Caco-2 (cell line): ENCODE data around the gene RBP4. TPM values are rescaled to one million over a fixed set of nuclear protein-coding genes. Genes with fewer than 3 reads are reported as not detected.
A peak's percentile ranks its signal among the peaks of the same experiment; 100 is the strongest.

Experiments
- BruUV-seq: library from RNA; stranded (reverse); fragments of 400-500 nt; replicated peaks from 2 replicates; lab custom pipeline; 2021; lab: Mats Ljungman, UMichigan
- CTCF ChIA-PET: fragments of 300-600 bp; sonication (Branson Sonifier 250); formaldehyde crosslinking; loops from one replicate; lab custom pipeline; 2022; ENCODE audit warnings: antibody characterized with exemption; lab: Charles Lee
- POLR2A ChIA-PET: fragments of 300-600 bp; sonication (Branson Sonifier 250); formaldehyde crosslinking; loops from one replicate; lab custom pipeline; 2022; ENCODE audit warnings: antibody characterized with exemption; lab: Charles Lee
- DNase-seq, 2 experiments: peaks; one replicate each; pipeline versions ENCODE4 v3.0.0 to v3.0.0-alpha.2; 2020 to 2022
- H3K27me3 ChIP-seq: replicated peaks from 2 replicates; pipeline ENCODE4 v1.6.0; 2011; ENCODE audit warnings: low read length; ENCODE audit not compliant: control insufficient read depth, insufficient read depth
- H3K36me3 ChIP-seq: 2 replicates; pipeline ENCODE4 v1.5.1; 2011; ENCODE audit warnings: low read length; ENCODE audit not compliant: control insufficient read depth, insufficient read depth
- H3K4me1 ChIP-seq: fragments of 250-450 bp; sonication (Bioruptor Pico); 2 replicates; pipeline ENCODE4 v1.5.1; 2020; ENCODE audit warnings: mild to moderate bottlenecking
- H3K4me3 ChIP-seq: 2 replicates; pipeline ENCODE4 v1.5.1; 2011; ENCODE audit warnings: low read depth, mild to moderate bottlenecking, control low read depth, low read length
- H3K9me3 ChIP-seq: fragments of 250-450 bp; sonication (Bioruptor Pico); 2 replicates; pipeline ENCODE4 v1.5.1; 2020; ENCODE audit warnings: mild to moderate bottlenecking, moderate library complexity
- H3K27ac Mint-ChIP-seq: one replicate; pipeline ENCODE4 v1.8.0; 2022; ENCODE audit warnings: mixed read lengths; ENCODE audit not compliant: unreplicated experiment
- H3K27me3 Mint-ChIP-seq: one replicate; pipeline ENCODE4 v1.8.0; 2022; ENCODE audit warnings: mixed read lengths; ENCODE audit not compliant: insufficient read depth, unreplicated experiment
- H3K36me3 Mint-ChIP-seq: one replicate; pipeline ENCODE4 v1.8.0; 2022; ENCODE audit warnings: mild to moderate bottlenecking, mixed read lengths; ENCODE audit not compliant: insufficient read depth, unreplicated experiment
- H3K4me1 Mint-ChIP-seq: one replicate; pipeline ENCODE4 v1.8.0; 2022; ENCODE audit warnings: low read depth, mixed read lengths; ENCODE audit not compliant: unreplicated experiment
- H3K4me3 Mint-ChIP-seq: one replicate; pipeline ENCODE4 v1.8.0; 2022; ENCODE audit warnings: mild to moderate bottlenecking, moderate library complexity, mixed read lengths; ENCODE audit not compliant: unreplicated experiment
- H3K9me3 Mint-ChIP-seq: one replicate; pipeline ENCODE4 v1.8.0; 2022; ENCODE audit warnings: mixed read lengths; ENCODE audit not compliant: unreplicated experiment
- CTCF ChIP-seq, 2 experiments: fragments of 200-600 bp in 1 of 2; IDR thresholded peaks; 1 replicate in 1 of 2; 2 replicates in 1 of 2; pipeline versions ENCODE4 v1.5.1 to v1.8.0; 2011 to 2022; ENCODE audit warnings: antibody characterized with exemption in 1 of 2, control low read depth in 1 of 2, inconsistent platforms in 1 of 2, low read depth in 1 of 2, low read length in 1 of 2, mild to moderate bottlenecking in 1 of 2, moderate library complexity in 1 of 2; ENCODE audit not compliant: insufficient read depth in 1 of 2, severe bottlenecking in 1 of 2, unreplicated experiment in 1 of 2
- intact Hi-C: fragments of 100-400 bp; cut with micrococcal nuclease; formaldehyde crosslinking; loops from one replicate; pipeline ENCODE4 v1.10.0; 2022; ENCODE audit not compliant: unreplicated experiment
- total RNA-seq: library from RNA; stranded (reverse); gene quantifications from 2 replicates; pipeline ENCODE4 v1.2.3, GENCODE V29; 2022

Gene RBP4
- total RNA-seq, 1 experiment from 2014 or later: 255 TPM

GRCh38 chr10:93598157-93598556 is 2.9 kb downstream of the RBP4 start:
- Mint-ChIP-seq H3K4me1 (peaks cover 12% of the 10 kb centered on the region), H3K27ac (no peak overlapping the region), H3K36me3 (peaks cover 10% of the 10 kb centered on the region), H3K9me3 (no peaks in the 10 kb centered on the region), H3K4me3 (no peak overlapping the region), H3K27me3 (no peaks in the 10 kb centered on the region)
- Histone ChIP-seq H3K4me1 (peaks cover 11% of the 10 kb centered on the region), H3K36me3 (no peaks in the 10 kb centered on the region; the same call in none of the 2 replicates), H3K9me3 (no peaks in the 10 kb centered on the region), H3K27me3 (no peaks in the 10 kb centered on the region), H3K4me3 (no peak overlapping the region)
- POLR2A ChIA-PET: no interaction called here
- CTCF ChIA-PET: no interaction called here
- intact Hi-C loops: loop anchor here (10.0 kb wide), 1 partner anchor 77 kb away; no protein-coding TSS in a partner anchor
- no TSS peak for BruUV-seq
- DNase-seq: no peak
- no peak for TF ChIP-seq CTCF (IDR thresholded peaks at IDR 0.05; ENCODE audit: insufficient read depth in 1 of 2, low read depth in 1 of 2, low read length in 1 of 2, severe bottlenecking in 1 of 2, unreplicated experiment in 1 of 2)

- Mint-ChIP-seq H3K27ac (no peak overlapping the region), H3K4me3 (no peak overlapping the region), H3K9me3 (no peaks in the 10 kb centered on the region), H3K36me3 (peaks cover 10% of the 10 kb centered on the region), H3K27me3 (no peaks in the 10 kb centered on the region), H3K4me1 (peaks cover 7% of the 10 kb centered on the region)
- Histone ChIP-seq H3K27me3 (no peaks in the 10 kb centered on the region), H3K36me3 (no peaks in the 10 kb centered on the region; the same call in none of the 2 replicates), H3K9me3 (no peaks in the 10 kb centered on the region), H3K4me3 (no peak overlapping the region), H3K4me1 (peaks cover 10% of the 10 kb centered on the region)
- no peak for DNase-seq
- no TSS peak for BruUV-seq
- intact Hi-C loops: loop anchor here (10.0 kb wide), 1 partner anchor 78 kb away; no protein-coding TSS in a partner anchor
- TF ChIP-seq CTCF (IDR thresholded peaks at IDR 0.05; ENCODE audit: insufficient read depth in 1 of 2, low read depth in 1 of 2, low read length in 1 of 2, severe bottlenecking in 1 of 2, unreplicated experiment in 1 of 2): no peak
- ChIA-PET POLR2A (no interaction called here), CTCF (no interaction called here)
Observed at GRCh38 chr10:93597075-93597599, 3.9 kb downstream of the RBP4 start.

- Histone ChIP-seq H3K36me3 (no peaks in the 10 kb centered on the region; the same call in none of the 2 replicates), H3K27me3 (no peaks in the 10 kb centered on the region), H3K9me3 (no peaks in the 10 kb centered on the region), H3K4me3 (no peak overlapping the region), H3K4me1 (peaks cover 10% of the 10 kb centered on the region)
- H3K27ac Mint-ChIP-seq: no peak overlapping the region
- H3K4me1 Mint-ChIP-seq: peaks cover 5% of the 10 kb centered on the region
- peak in 1 of 2 experiments; percentile 35 for TF ChIP-seq CTCF (IDR thresholded peaks at IDR 0.05; ENCODE audit: insufficient read depth in 1 of 2, low read depth in 1 of 2, low read length in 1 of 2, severe bottlenecking in 1 of 2, unreplicated experiment in 1 of 2)
- H3K9me3 Mint-ChIP-seq: no peaks in the 10 kb centered on the region
- POLR2A ChIA-PET: no interaction called here
- H3K4me3 Mint-ChIP-seq: no peak overlapping the region
- CTCF ChIA-PET: interaction anchor here (0.8 kb wide), 1 partner anchor 42 kb away, joined by 3 read pairs; no protein-coding TSS in a partner anchor
- BruUV-seq: no TSS peak
- peak in 1 of 2 experiments; percentile 15 for DNase-seq
- intact Hi-C loops: loop anchor here (10.0 kb wide), 1 partner anchor 78 kb away; no protein-coding TSS in a partner anchor
- H3K27me3 Mint-ChIP-seq: no peaks in the 10 kb centered on the region
- H3K36me3 Mint-ChIP-seq: peaks cover 10% of the 10 kb centered on the region
Observed at GRCh38 chr10:93596539-93596938, 4.5 kb downstream of the RBP4 start.
